MV-4-11 (cell line): Measurements from ENCODE around the gene NKX2-2.
A peak's percentile ranks its signal among the peaks of the same experiment; 100 is the strongest.
"Not testable (repeated sequence)": the region's sequence is repeated elsewhere in the genome, so short reads cannot be mapped to it uniquely, and the experiment has no call there.

ENCODE experiments used
- DNase-seq: peaks from one replicate; lab custom pipeline; 2025; lab: John Stamatoyannopoulos, UW

The NKX2-2 gene

GRCh38 chr20:21508230-21509078 lies 5.4 kb downstream of the NKX2-2 start:
- DNase-seq = no peak

- DNase-seq = peak; percentile 31
These were observed 6.2 kb downstream of the NKX2-2 start for GRCh38 chr20:21507400-21508229.

DNA sequence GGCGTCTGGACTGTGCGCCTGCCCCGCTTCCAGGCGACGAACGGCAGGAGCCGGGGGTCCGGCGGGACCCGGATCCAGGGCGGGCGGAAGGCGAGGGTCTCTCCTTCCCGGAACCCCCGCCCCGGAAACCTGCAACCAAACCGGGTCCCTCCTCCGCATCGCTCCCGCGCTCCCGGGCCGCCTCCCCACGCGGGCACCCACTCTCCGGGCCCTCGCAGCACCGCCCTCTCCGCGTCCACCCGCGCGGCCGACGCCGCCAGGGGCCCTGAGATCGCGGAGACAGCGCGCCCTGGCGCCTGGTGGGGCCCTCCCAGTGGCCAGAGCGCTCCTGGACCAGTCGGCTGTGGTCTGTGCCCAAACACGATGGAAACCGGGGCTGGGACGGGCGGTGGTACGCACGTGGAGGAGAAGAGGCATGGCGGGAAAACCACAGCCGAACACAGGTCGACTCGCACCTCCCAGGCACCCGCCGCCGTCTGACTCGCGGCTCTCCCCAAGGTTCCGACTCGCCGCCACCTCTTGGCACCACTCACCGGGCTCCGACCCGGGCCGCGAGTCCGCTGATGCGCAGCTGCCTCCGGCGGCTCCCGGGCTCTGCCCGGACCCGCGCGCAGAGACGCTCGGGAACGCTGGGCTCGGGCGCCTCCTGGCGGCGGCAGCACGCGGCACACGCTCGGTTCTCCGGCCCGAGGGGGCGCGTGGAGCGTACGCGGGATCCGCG lies 7.9 kb downstream of the NKX2-2 start:
- peak; percentile 32 for DNase-seq

GRCh38 chr20:21505161-21505809 lies 8.6 kb downstream of the NKX2-2 start:
- peak; percentile 9 for DNase-seq

DNA sequence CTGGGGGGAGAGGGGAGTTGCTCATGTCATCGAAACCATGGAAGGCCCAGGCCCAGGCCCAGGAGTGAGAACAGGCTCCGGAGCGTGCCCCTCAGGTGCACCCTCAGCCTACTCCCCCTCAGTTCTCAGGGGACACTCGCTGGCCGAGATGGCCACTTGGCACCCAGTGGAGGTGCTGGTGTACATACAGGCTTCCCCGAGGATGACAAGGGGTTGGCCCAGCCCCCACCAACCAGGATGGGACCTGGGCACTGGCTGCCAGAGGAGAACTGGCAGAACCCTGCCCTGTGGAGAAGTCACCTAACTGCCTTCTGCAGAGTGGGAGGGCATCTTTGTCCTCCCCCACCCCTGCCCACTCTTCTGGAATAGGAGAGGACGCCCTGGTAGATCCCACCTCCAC lies 9.5 kb downstream of the NKX2-2 start:
- DNase-seq = no peak

DNA sequence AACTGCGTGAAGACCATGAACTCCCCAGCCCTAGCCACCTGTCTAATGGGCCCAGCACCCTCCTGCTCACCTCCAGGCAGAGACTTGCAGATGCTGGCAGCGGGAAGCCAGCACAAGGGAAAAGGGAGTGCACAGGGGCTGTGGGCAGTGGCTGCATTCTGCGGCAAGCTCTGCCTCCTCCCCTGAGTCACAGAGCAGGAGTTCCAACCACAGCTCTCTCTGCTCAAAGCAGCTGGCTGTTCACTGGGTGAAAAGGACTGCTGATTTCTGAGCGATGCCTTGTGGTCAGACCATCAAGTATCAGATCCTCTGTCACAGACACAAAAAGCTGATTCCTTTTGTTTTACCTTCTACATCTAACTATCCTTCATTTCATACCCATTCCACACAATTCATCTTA lies 10.5 kb downstream of the NKX2-2 start:
- DNase-seq = peak; percentile 96

- no peak for DNase-seq
These were observed 12.7 kb downstream of the NKX2-2 start for GRCh38 chr20:21501184-21501583.

GRCh38 chr20:21500599-21500998 lies 13.3 kb downstream of the NKX2-2 start:
- no peak for DNase-seq

DNA sequence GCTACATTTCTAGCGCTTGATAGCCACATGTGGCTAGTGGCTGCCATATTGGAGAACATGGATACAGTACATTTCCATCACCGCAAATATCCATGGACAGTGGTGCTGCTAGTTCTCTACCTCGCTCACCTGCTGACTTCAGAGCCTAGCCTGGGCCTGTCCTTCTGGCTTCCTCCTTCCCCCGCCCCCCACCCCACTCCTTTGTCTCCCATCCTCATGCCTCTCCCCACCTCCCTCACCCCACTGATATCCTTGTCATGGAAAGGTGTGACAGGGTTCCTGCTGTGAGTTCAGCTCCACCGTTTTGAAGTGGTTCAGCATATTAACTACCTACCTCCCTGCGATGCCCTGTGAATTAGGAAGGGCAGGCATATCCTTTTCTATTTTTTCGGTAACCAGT lies 14.2 kb downstream of the NKX2-2 start:
- no peak for DNase-seq

- no peak for DNase-seq
These were observed 15.2 kb downstream of the NKX2-2 start for GRCh38 chr20:21498635-21499034.

DNA sequence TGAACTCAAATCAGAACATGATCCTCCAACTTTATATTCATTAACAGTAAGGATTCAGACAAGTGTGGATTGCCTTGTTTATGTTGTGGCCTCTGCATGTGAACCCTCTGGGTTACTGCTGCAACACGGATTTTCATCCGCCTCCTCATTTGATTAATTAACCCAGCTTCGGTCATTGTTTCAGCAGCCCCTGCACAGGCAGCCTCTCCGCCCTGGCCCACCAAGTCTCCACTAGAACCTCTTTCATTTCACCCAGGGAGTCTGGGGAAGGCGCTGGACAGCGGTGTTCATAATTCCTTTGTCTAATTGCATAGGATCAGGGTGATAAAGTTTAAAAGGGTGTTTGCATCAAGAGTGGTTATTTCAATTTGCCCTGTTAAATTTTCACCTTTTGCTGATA lies 15.7 kb downstream of the NKX2-2 start:
- no peak for DNase-seq

DNA sequence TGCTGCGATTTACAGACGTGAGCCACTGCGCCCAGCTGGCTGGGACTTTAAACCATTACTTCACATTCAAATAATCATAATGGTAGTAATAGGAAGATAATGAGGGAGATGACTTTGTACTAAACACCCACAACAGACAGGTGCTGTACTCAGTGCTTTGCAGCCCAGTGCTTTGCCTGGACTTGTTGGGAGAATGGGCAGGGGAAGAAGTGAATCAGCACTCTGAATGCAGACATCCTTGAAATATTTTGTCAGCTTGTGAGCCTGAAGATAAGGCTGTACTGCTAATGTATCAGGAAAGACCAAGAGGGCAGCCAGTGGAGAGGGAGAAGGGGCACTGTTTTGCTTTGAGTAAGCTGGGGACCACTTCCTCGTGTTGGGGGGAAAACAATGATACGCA lies 17.4 kb downstream of the NKX2-2 start:
- DNase-seq = no peak

GRCh38 chr20:21493049-21493448 lies 20.8 kb downstream of the NKX2-2 start:
- DNase-seq = no peak

DNA sequence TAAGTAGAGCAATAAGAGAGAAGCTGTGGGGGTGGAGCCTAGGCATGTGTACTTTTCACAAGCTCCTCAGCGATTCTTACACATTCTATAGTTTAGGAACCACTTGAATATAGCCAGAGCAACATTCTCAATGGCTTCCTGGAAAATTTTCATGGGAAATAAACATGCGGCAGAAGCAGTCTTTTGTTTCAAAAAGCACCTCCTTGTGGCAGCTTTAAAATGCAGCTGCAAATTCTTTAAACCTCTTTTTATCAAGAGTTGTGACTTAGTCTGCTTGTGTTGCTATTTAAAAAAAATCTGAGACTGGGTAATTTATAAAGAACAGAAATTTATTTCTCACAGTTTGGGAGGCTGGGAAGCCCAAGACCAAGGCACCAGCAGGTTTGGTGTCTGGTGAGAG lies 23.8 kb downstream of the NKX2-2 start:
- no peak for DNase-seq

- not testable (repeated sequence) for DNase-seq
These were observed 33.7 kb downstream of the NKX2-2 start for GRCh38 chr20:21480144-21480543.

GRCh38 chr20:21465799-21466198 lies 48.1 kb downstream of the NKX2-2 start:
- no peak for DNase-seq

DNA sequence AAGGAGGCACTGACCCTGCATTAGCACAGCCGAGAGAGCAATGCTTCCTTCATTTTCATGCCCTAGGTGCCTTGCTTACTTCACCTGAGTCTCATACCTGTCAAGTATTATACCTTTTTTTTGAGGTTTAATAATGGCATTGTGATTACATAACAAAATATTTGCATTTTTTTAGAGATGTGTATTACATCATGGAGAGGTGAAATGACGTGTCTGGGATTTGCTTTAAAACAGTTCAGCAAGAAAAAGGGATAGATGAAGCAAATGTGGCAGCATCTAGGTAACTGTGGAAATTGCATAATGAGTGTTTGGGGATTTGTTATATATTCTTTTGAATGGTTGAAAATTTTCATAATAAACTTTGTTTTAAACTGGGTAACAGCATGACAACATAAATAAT lies 48.9 kb downstream of the NKX2-2 start:
- DNase-seq = no peak
